Right lobe of liver (tissue), 6 donors: ENCODE measurements around the gene NRN1L. TPM values are rescaled to one million over a fixed set of nuclear protein-coding genes. Genes with fewer than 3 reads are reported as not detected.

ENCODE experiments used
- ATAC-seq, 4 donors: fragments of 200-7000 bp; cut with Tn5 transposase; one replicate each; pipeline ENCODE4 v1.9.1; 2020; ENCODE audit warnings: mild to moderate bottlenecking in 4 of 4, moderate library complexity in 4 of 4
- DNase-seq, 3 donors: peaks; one replicate each; pipeline ENCODE4 v3.0.0-alpha.2; 2020
- H3K27ac ChIP-seq, 3 donors: fragments of 200-600 bp; one replicate each; pipeline ENCODE4 v1.8.0; 2022
- H3K27me3 ChIP-seq, 2 donors: fragments of 200-600 bp; one replicate each; pipeline ENCODE4 v1.8.0; 2022
- H3K36me3 ChIP-seq, 4 donors: fragments of 200-600 bp; sonication (generic) in 1 of 4; one replicate each; pipeline versions ENCODE4 v1.5.1 to v1.8.0; 2017 to 2022; ENCODE audit warnings: control low read depth in 1 of 4
- H3K4me1 ChIP-seq, 4 donors: fragments of 200-600 bp; sonication (generic) in 1 of 4; one replicate each; pipeline versions ENCODE4 v1.5.1 to v1.8.0; 2017 to 2022; ENCODE audit warnings: control low read depth in 1 of 4
- H3K4me3 ChIP-seq, 3 donors: fragments of 200-600 bp; one replicate each; pipeline ENCODE4 v1.8.0; 2022
- H3K9me3 ChIP-seq, 4 donors: fragments of 200-600 bp; sonication (generic) in 1 of 4; one replicate each; pipeline versions ENCODE4 v1.5.1 to v1.8.0; 2017 to 2022; ENCODE audit warnings: control low read depth in 1 of 4
- POLR2A ChIP-seq: fragments of 450-650 bp; IDR thresholded peaks from one replicate; pipeline ENCODE4 v1.6.1; 2017; ENCODE audit warnings: antibody characterized with exemption, mild to moderate bottlenecking
- WGBS: methylation state at CpG from one replicate; pipeline ENCODE4 v1.1.6; 2018; ENCODE audit warnings: low coverage, low lambda C conversion rate; ENCODE audit not compliant: insufficient coverage; ENCODE audit errors: missing lambda C conversion rate; 5-methylcytosine and 5-hydroxymethylcytosine counted together
- intact Hi-C, 2 donors: fragments of 100-400 bp; cut with DNase I; formaldehyde crosslinking; loops; one replicate each; pipeline versions ENCODE4 v1.11.2 to v1.14.1; 2022
- total RNA-seq, 6 experiments: library from RNA; depleted of rRNA in 2 of 6; stranded (reverse); fragments of >200 nt in 2 of 6; fragmentation: NEBNext Ultra II Directional in 3 of 6; extraction: Animal tissue kit (Norgen Biotek cat#: 25700) in 3 of 6; gene quantifications; one replicate each; pipeline versions ENCODE4 v1.1.0 to v1.2.4, GENCODE V29; 2016 to 2023
- TF ChIP-seq, protein P1 (sequence below), 4 donors: fragments of 200-600 bp in 3 of 4; fragments of 450-650 bp in 1 of 4; IDR thresholded peaks; one replicate each; pipeline versions ENCODE4 v1.5.1 to v1.8.0; 2016 to 2022; ENCODE audit warnings: antibody characterized with exemption in 4 of 4, mild to moderate bottlenecking in 2 of 4
- donor health status: DM: no; HTN: yes; CAD: no.
- donor health status: DM: no; HTN: no; CAD: no.
- donor health status: DM: no; HTN: no; CAD: no.
- donor health status: DM: no; HTN: yes; CAD: no.
- donor health status: DM: no; HTN: yes; CAD: no.

The NRN1L gene
- total RNA-seq, 6 experiments from 2014 or later: 0.84 TPM; not detected in 5

DNA sequence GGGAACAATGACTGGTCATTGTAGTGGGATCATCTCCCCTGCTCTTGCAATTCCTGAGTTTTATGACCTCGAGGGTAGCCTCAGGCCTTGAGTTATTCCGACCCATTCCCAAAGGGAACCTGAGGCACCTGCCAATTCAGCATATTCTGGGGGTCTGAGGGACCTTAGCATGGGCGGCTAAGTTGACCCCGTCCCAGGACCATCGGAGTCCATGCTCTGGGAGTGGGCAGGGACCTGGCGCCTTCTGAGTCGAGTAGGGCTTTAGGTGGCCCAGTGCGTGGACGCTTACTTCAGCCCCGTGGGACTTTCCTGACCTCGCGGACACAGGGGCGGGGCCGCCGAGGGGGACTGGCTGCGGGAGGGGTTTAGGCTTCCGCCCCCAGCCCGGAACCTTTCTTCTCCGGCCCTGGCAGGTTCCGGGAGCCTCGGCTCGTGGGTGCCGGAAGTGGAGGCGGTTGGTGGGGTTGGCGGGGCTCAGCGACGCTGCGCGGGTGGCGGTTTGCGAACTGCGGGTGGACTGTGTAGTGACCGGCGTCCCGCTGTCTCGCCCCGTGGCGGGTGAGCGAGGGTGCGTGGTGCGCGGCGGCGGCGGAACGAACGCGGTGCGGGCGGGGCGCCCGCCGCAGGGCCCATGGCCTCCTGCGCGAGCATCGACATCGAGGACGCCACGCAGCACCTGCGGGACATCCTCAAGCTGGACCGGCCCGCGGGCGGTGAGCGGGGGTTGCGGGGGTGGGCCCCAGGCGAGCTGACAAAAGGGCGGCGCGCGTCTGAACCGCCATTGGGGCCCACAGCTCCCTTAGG lies 11.9 kb upstream of the NRN1L start, which contains the start of gene EDC4:
Gene EDC4 (plus strand): TSS at position 422 of the 804 bp plus-strand sequence. CDS start 210 bp downstream, at position 632.
- peaks cover 0 to 35% (median 8%) of the 10 kb centered on the region in 4 donors for H3K4me1 ChIP-seq
- 0% methylated on average over 6 of the region's 72 CpGs for WGBS
- peak within 1 kb of the TSS; percentile 67 to 97 (median 96) for H3K4me3 ChIP-seq
- TF ChIP-seq, protein P1, sequence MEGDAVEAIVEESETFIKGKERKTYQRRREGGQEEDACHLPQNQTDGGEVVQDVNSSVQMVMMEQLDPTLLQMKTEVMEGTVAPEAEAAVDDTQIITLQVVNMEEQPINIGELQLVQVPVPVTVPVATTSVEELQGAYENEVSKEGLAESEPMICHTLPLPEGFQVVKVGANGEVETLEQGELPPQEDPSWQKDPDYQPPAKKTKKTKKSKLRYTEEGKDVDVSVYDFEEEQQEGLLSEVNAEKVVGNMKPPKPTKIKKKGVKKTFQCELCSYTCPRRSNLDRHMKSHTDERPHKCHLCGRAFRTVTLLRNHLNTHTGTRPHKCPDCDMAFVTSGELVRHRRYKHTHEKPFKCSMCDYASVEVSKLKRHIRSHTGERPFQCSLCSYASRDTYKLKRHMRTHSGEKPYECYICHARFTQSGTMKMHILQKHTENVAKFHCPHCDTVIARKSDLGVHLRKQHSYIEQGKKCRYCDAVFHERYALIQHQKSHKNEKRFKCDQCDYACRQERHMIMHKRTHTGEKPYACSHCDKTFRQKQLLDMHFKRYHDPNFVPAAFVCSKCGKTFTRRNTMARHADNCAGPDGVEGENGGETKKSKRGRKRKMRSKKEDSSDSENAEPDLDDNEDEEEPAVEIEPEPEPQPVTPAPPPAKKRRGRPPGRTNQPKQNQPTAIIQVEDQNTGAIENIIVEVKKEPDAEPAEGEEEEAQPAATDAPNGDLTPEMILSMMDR (IDR thresholded peaks at IDR 0.05): no peak
- TF ChIP-seq POLR2A: peak; percentile 27
- peak; percentile 88 to 93 (median 91) for DNase-seq
- H3K9me3 ChIP-seq: no peaks in the 10 kb centered on the region
- peak within 1 kb of the TSS; percentile 74 to 84 (median 76) for H3K27ac ChIP-seq
- no peaks in the 10 kb centered on the region for H3K27me3 ChIP-seq
- ATAC-seq: peak; percentile 91 to 97 (median 94)
- intact Hi-C loops: no loop called here
- H3K36me3 ChIP-seq: peaks cover 0 to 27% (median 11%) of the 10 kb centered on the region in 4 donors

DNA sequence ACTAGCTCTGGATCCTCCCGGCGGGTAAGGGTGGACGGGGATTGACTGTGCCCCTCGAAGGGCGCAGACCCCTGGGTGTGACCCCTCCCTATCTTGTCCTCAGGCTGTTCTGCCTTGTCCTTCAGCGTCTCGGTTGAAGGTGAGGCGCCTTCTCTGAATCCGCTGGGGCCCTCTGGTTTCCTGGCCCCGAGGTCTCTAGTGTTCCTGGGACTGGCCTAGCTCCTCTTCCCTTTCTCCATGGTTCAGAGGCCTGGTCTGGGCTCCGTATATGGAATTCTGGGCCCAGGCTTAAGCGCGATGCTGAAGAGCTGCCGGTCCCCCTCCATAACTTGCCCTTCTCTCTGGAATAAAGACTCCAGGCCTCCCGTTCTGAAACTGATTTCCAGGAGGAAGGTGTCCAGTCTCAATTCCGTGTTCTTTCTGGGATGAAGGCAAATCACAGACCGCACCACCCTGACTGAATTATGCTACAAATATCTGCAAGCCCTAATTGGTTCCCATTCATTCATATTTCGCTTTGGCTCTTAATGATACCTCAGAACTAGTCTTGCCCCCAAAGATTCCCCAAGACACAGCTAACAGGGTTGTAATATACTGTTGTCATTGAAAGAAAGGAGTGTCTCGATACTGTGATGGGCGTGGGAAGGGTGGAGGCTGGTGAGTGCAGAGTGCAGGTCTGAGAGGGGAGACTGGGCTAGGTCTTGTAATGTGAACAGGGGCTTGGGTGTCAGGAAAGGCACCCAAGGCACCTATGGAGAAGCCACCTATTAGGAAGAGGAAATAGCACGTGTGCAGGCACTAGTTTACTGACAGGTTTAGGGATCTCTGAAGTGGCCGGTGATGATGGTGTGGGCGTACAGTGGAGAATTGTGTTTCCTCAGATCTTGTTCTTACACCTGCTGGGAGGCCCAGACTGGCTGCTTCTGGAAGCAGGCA lies 11.0 kb upstream of the NRN1L start:
- TF ChIP-seq, protein P1 (IDR thresholded peaks at IDR 0.05): no peak
- TF ChIP-seq POLR2A: no peak
- ATAC-seq (peak in 2 of 4 donors; percentile 1 to 3), DNase-seq (no peak)
- peak overlapping the region; percentile 74 to 84 (median 76) for H3K27ac ChIP-seq
- H3K4me3 ChIP-seq: peak overlapping the region; percentile 67 to 97 (median 96)
- no peaks in the 10 kb centered on the region for H3K9me3 ChIP-seq
- H3K36me3 ChIP-seq: peaks cover 0 to 27% (median 13%) of the 10 kb centered on the region in 4 donors
- intact Hi-C loops: no loop called here
- peaks cover 0 to 35% (median 8%) of the 10 kb centered on the region in 4 donors for H3K4me1 ChIP-seq
- no peaks in the 10 kb centered on the region for H3K27me3 ChIP-seq
- WGBS: 20% methylated on average over 10 of the region's 23 CpGs

DNA sequence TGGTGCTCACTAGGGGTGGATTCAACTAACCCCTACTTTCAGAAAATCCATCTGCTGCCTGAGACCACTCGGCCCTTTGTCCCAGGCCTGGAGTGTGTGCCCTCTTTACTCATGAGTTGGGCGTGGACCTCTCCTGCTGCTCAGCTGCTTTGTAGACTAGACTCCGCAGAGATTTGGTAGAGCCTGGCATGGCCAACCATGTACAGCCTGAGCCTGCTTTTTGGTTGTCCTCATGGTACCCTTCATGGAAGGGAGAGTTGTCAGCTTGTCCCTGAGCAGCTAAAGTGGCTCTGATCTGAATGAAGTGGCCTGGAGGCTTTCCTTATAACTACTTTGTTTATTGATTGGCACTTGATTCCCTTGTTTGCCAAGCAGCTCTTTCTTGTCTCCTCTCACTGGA lies 10.3 kb upstream of the NRN1L start:
- H3K4me1 ChIP-seq: peaks cover 0 to 35% (median 8%) of the 10 kb centered on the region in 4 donors
- no peak overlapping the region for H3K27ac ChIP-seq
- TF ChIP-seq POLR2A: no peak
- TF ChIP-seq, protein P1 (IDR thresholded peaks at IDR 0.05): no peak
- intact Hi-C loops: no loop called here
- ATAC-seq: no peak
- DNase-seq: no peak
- peak overlapping the region in 1 of 3 donors; percentile 97 for H3K4me3 ChIP-seq
- no CpG with 5 or more reads among the region's 3 CpGs for WGBS
- H3K9me3 ChIP-seq: no peaks in the 10 kb centered on the region
- peaks cover 0 to 31% (median 18%) of the 10 kb centered on the region in 4 donors for H3K36me3 ChIP-seq
- H3K27me3 ChIP-seq: no peaks in the 10 kb centered on the region

DNA sequence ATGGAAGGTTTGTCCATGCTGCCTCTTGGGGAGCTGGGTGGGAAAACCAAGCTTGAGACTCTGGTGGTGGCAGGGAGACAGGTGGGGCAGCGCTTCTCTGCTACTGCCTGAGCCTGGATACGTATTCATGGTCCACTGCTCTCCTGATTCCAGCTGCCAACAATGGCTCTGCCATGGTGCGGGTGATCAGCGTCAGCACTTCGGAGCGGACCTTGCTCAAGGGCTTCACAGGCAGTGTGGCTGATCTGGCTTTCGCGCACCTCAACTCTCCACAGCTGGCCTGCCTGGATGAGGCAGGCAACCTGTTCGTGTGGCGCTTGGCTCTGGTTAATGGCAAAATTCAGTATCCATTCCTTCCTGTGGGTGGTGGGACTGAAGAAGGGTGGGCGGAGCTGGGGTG lies 7.6 kb upstream of the NRN1L start:
- ATAC-seq (no peak), DNase-seq (no peak)
- intact Hi-C loops: no loop called here
- Histone ChIP-seq H3K9me3 (no peaks in the 10 kb centered on the region), H3K27ac (no peak overlapping the region), H3K4me1 (peaks cover 0 to 27% (median 8%) of the 10 kb centered on the region in 4 donors), H3K27me3 (no peaks in the 10 kb centered on the region), H3K4me3 (no peak overlapping the region), H3K36me3 (peaks cover 0 to 52% (median 30%) of the 10 kb centered on the region in 4 donors)
- TF ChIP-seq, protein P1 (IDR thresholded peaks at IDR 0.05): no peak
- TF ChIP-seq POLR2A: no peak
- WGBS: 80% methylated on average over 3 of the region's 11 CpGs
